Body of pancreas (tissue), 4 donors: Measurements from ENCODE around the gene ARHGDIA. TPM values are rescaled to one million over a fixed set of nuclear protein-coding genes. Genes with fewer than 3 reads are reported as not detected.
A peak's percentile ranks its signal among the peaks of the same experiment; 100 is the strongest.

Experiments
- ATAC-seq: fragments of 150-250 bp; one replicate; pipeline ENCODE4 v1.9.1; 2016
- DNase-seq, 4 donors: peaks; one replicate each; pipeline ENCODE4 v3.0.0-alpha.2; 2019
- H3K27ac ChIP-seq, 4 donors: fragments of 200-600 bp; sonication (generic); 1 replicate in 3 of 4; 2 replicates in 1 of 4; pipeline versions ENCODE4 v1.5.1 to v1.6.1; 2016 to 2019; ENCODE audit warnings: mild to moderate bottlenecking in 1 of 4, mixed read lengths in 1 of 4, moderate library complexity in 1 of 4
- H3K27me3 ChIP-seq, 2 donors: fragments of 200-600 bp; sonication (generic); one replicate each; pipeline ENCODE4 v1.6.0; 2016; ENCODE audit warnings: mild to moderate bottlenecking in 1 of 2
- H3K36me3 ChIP-seq, 2 donors: fragments of 200-600 bp; sonication (generic); replicated peaks in 1 of 2; 2 replicates each; pipeline ENCODE4 v1.5.1; 2016; ENCODE audit warnings: low read depth in 2 of 2; ENCODE audit not compliant: insufficient read depth in 1 of 2
- H3K4me1 ChIP-seq: fragments of 200-600 bp; sonication (generic); one replicate; pipeline ENCODE4 v1.6.0; 2016
- H3K4me3 ChIP-seq, 2 donors: fragments of 200-600 bp; sonication (generic); 1 replicate in 1 of 2; 2 replicates in 1 of 2; pipeline ENCODE4 v1.5.1; 2016 to 2019
- H3K9me3 ChIP-seq, 3 donors: fragments of 200-600 bp; sonication (generic); 1 replicate in 2 of 3; 2 replicates in 1 of 3; pipeline ENCODE4 v1.5.1; 2016
- POLR2A ChIP-seq, 3 donors: fragments of 450-650 bp; IDR thresholded peaks; one replicate each; pipeline ENCODE4 v1.6.1; 2016; ENCODE audit warnings: antibody characterized with exemption in 3 of 3, mild to moderate bottlenecking in 2 of 3
- WGBS, 2 donors: methylation state at CpG; one replicate each; pipeline ENCODE4 v1.1.5; 2017; 5-methylcytosine and 5-hydroxymethylcytosine counted together
- intact Hi-C: fragments of 100-400 bp; cut with DNase I; formaldehyde crosslinking; loops from one replicate; pipeline ENCODE4 v1.15.1; 2023
- total RNA-seq, 2 donors: library from RNA; depleted of rRNA; stranded (reverse); fragments of >200 nt; gene quantifications; one replicate each; pipeline ENCODE4 v1.1.0, GENCODE V29; 2016
- TF ChIP-seq, protein P1 (sequence below), 7 experiments: fragments of 450-650 bp in 4 of 7; fragments of 200-600 bp in 3 of 7; sonication (generic) in 3 of 7; IDR thresholded peaks; one replicate each; pipeline ENCODE4 v1.5.1; 2016 to 2019; ENCODE audit warnings: antibody characterized with exemption in 7 of 7

ARHGDIA gene
- total RNA-seq, 2 donors from 2014 or later, result 109 to 141 TPM

DNA sequence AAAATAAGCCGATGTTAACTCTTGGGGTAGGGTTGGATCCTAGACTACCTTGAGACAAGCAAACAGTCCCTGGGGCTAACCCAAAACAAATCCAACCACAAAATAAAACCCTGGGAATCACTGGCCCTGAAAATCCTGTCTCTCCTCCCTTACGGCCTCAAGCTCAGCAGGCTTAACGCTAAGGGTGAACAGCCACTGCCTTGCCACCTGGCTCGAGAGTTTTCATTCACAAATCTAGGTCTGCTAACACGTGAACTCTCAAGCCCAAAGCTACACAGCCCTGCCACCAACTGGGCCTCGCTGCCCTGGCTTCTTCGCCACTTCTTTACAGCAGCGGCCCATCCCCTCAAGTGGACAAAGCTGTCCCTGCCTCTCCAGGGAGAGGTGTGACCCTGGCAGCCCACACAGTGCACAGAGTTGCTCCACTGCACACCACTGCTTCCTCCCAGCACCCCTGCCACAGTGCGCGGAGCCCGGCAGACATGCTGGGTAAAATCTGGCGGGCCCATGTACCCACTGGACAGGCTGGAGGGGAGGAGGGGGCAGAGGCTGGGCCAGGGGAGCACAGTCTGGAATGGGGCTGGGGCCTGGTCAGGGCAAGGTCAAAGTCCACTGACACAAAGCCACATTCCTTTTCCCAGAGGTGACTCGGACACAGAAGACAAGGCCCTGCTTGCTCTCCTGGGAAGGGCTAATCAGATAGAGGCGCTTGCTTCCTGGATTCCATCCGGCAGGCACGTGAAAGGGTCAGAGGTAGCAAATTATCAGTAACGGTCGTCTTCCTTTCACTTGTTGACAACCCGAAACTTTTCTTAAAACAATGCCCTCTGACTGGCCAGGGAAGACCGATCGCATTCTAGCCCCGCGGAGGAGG lies 39.1 kb upstream of the ARHGDIA start:
- Histone ChIP-seq H3K36me3 (peaks cover 6 to 16% of the 10 kb centered on the region in 2 donors), H3K27ac (peak overlapping the region in 3 of 4 donors; percentile 59 to 78 (median 76)), H3K4me3 (peak overlapping the region; percentile 62 to 69), H3K4me1 (peaks cover 24% of the 10 kb centered on the region), H3K9me3 (no peaks in the 10 kb centered on the region), H3K27me3 (no peaks in the 10 kb centered on the region)
- DNase-seq, result peak; percentile 34 to 47 (median 39)
- peak; percentile 6 for ATAC-seq
- WGBS, 2 donors, result 28 to 41% methylated on average over 12 to 23 of the region's 23 CpGs
- TF ChIP-seq, protein P1, sequence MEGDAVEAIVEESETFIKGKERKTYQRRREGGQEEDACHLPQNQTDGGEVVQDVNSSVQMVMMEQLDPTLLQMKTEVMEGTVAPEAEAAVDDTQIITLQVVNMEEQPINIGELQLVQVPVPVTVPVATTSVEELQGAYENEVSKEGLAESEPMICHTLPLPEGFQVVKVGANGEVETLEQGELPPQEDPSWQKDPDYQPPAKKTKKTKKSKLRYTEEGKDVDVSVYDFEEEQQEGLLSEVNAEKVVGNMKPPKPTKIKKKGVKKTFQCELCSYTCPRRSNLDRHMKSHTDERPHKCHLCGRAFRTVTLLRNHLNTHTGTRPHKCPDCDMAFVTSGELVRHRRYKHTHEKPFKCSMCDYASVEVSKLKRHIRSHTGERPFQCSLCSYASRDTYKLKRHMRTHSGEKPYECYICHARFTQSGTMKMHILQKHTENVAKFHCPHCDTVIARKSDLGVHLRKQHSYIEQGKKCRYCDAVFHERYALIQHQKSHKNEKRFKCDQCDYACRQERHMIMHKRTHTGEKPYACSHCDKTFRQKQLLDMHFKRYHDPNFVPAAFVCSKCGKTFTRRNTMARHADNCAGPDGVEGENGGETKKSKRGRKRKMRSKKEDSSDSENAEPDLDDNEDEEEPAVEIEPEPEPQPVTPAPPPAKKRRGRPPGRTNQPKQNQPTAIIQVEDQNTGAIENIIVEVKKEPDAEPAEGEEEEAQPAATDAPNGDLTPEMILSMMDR (IDR thresholded peaks at IDR 0.05), result no peak
- TF ChIP-seq POLR2A (IDR thresholded peaks at IDR 0.05), result no peak
- intact Hi-C loops, result no loop called here

DNA sequence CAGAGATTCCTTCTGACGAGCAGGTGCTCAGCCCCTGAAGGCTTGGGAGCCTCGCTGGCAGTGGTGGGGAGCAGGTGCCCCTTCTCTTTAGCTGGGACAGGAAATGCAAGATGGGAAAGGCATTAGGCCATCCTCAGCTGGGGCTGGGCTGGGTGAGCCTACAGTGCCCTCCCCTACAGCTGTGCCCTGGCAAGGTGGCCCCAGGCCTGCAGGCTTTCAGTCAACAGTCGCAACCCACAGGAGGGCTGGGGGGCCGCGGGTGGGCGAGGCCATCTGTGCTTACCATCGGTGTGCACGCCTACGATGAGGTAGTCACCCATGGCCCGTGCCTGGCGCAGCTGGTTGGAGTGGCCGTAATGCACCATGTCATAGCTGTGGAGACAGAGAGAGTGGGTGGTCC lies 38.1 kb upstream of the ARHGDIA start:
- Histone ChIP-seq H3K27me3 (no peaks in the 10 kb centered on the region), H3K4me3 (no peak overlapping the region), H3K27ac (no peak overlapping the region), H3K9me3 (no peaks in the 10 kb centered on the region), H3K4me1 (peaks cover 24% of the 10 kb centered on the region), H3K36me3 (peaks cover 3 to 15% of the 10 kb centered on the region in 2 donors)
- ATAC-seq, result no peak
- no peak for DNase-seq
- intact Hi-C loops, result no loop called here
- TF ChIP-seq, protein P1 (IDR thresholded peaks at IDR 0.05), result no peak
- no peak for TF ChIP-seq POLR2A (IDR thresholded peaks at IDR 0.05)
- WGBS, 2 donors, result 83 to 100% methylated on average over 2 to 12 of the region's 12 CpGs

DNA sequence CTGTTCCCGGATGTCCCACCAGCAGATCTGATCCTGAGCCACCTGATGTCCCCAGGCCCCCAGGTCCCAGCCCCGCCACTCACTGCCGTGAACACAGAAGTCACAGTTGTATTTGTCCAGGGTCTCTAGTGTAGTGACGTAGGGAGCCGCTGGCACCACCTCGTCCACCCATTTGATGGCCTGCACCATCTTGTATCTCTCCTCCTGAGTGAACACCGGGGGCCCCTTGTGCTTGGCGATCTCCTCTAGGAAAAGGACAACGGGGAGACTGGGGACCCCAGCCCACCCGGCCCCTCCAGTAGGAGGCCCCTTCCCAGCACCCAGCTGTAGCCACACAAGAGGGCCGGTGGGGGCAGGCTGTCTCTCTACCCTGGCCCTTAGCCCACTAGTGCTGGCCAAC lies 37.7 kb upstream of the ARHGDIA start:
- H3K27me3 ChIP-seq, result no peaks in the 10 kb centered on the region
- peaks cover 0 to 10% of the 10 kb centered on the region in 2 donors for H3K36me3 ChIP-seq
- no peak overlapping the region for H3K27ac ChIP-seq
- intact Hi-C loops, result no loop called here
- no peak for DNase-seq
- ATAC-seq, result no peak
- TF ChIP-seq POLR2A (IDR thresholded peaks at IDR 0.05), result no peak
- TF ChIP-seq, protein P1 (IDR thresholded peaks at IDR 0.05), result no peak
- H3K9me3 ChIP-seq, result no peaks in the 10 kb centered on the region
- no peak overlapping the region for H3K4me3 ChIP-seq
- 88 to 94% methylated on average over 8 to 10 of the region's 11 CpGs for WGBS, 2 donors
- H3K4me1 ChIP-seq, result peaks cover 24% of the 10 kb centered on the region

DNA sequence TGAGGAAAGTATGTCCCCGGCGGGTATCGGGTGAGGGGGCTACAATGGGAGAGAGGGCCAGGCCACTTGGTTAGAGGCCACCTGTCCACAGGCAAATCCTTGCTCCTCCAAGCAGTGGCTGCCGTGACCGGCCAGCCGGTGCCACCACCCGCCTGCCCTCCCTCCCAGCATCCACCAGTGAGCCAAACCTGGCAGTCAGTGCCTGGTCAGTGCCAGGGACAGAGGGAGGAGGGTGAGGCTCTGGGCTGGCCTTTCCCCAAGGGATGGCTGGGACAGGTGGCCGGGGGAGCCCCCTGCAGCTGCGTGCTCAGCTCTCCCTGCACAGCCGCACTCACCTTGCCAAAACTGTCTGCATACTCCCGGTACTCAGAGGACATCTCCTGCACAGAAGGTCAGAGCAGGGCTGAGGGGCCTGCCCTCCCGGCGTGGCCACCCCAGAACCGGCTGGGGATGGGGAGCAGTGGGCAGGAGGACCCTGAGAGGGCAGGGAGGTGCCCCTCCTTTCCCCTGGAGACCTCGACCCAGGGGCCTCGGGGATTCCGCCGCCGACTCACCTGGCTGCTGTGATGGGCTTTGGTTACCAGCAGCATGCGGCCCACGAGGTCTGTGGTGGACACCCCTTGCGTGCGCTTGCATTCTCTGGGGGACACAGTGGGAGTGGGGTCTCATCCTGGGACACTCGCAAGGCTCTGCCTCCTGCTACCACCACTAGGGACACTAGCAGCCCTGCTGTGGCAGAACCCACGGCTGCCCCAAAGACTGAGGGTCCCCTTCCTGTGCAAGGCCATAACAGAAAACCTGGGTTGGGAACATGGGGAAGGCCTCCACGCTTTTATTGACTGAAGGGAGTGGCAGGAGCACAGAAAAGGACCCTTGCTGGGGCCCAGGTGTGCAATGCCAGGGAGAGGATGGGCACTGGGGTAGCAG lies 36.3 kb upstream of the ARHGDIA start:
- intact Hi-C loops, result no loop called here
- H3K4me3 ChIP-seq, result no peak overlapping the region
- peaks cover 31% of the 10 kb centered on the region for H3K4me1 ChIP-seq
- H3K9me3 ChIP-seq, result no peaks in the 10 kb centered on the region
- DNase-seq, result no peak
- TF ChIP-seq, protein P1 (IDR thresholded peaks at IDR 0.05), result no peak
- no peak for TF ChIP-seq POLR2A (IDR thresholded peaks at IDR 0.05)
- no peak overlapping the region for H3K27ac ChIP-seq
- peaks cover 0 to 3% of the 10 kb centered on the region in 2 donors for H3K36me3 ChIP-seq
- no peak for ATAC-seq
- H3K27me3 ChIP-seq, result no peaks in the 10 kb centered on the region
- 91 to 93% methylated on average over 12 to 18 of the region's 26 CpGs for WGBS, 2 donors
